HG03442 (cell line): Measurements from ENCODE around the gene MTCL3.

Source experiments
- ATAC-seq: cut with Tn5 transposase; IDR thresholded peaks from one replicate; pipeline ENCODE4 v1.9.1; 2021; ENCODE audit warnings: mild to moderate bottlenecking, moderate library complexity; ENCODE audit not compliant: unreplicated experiment

The MTCL3 gene

DNA sequence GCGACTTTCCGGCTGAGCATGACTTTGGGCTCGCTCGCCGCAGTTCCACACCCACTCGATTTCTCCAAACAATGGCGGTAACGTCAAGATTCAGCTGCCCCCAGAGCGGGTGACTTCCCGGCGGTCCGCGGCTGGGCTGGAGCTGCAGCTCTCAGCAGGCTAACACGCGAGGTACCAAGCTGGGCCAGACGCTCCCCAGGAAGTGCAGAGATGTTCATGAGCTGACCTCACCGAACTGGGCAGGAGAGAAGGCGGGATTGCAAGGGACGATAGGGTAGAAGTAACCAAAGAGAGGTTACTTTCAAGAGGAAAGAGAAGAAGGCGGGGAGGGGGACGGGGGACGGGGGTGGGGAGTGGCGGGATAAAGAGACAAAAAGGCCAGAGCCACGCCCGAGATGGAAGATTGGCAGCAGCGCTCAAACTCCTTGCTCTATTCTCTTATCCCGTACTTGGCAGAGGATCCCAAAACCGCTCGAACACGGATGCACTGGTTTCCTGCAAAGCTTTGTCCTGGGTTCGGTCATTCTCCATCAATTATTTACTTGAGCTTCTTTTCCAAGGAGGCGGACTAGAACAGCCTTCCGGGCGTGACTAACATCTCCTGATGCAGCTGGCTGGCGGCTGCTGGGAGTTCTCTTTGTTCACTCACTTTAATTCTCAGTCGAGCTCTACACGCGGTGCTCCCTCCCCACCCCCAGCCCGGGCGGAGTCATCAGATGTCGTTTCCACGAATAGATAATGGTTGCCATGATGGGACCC, at the start of gene MTCL3:
TSS of gene MTCL3 (minus strand) at position 626 of the 759 bp plus-strand sequence.
- no peak for ATAC-seq

GRCh38 chr6:127567476-127567875, 48.3 kb upstream of the MTCL3 start:
- no peak for ATAC-seq

DNA sequence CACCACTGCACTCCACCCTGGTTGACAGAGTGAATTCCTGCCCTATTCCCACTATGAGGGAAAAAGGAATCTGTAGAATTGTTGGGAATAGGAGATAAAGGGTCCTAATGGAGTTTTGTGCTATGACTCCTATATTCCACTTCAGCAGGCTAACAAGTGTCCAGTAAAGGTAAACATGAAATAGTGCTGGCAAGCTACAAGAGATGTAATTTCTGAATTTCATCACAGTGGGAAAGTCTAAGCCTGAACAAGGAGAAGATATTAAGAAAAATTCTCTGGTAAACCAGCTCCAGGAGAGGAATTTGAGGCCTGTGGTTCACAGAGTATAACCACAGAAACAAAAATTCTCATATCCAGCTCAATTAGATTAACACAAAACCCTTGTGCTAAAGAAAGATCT, 47.5 kb upstream of the MTCL3 start:
- no peak for ATAC-seq

GRCh38 chr6:127566119-127566518, 47.0 kb upstream of the MTCL3 start:
- no peak for ATAC-seq

DNA sequence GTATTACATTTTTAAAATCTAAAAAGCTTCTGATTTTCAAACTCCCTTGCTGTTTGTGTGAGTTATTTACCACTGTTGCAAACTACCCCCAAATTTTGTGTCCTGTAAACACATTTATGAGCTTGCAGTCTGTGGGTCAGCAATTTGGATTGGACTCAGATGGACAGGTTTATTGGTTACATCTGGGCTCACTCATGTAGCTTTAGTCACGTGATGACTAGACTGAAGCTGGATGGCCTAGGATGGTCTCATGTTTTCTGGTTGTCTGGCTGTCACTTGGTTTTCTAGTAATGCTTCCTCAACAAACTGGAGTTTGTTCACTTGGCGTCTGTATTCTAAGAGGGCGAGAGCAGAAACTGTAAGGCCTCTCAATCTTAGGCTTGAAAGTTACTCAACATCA, 45.6 kb upstream of the MTCL3 start:
- no peak for ATAC-seq

- no peak for ATAC-seq
Measured at GRCh38 chr6:127561660-127562059, 42.5 kb upstream of the MTCL3 start.

- peak; percentile 80 for ATAC-seq
Measured at GRCh38 chr6:127554435-127555006, 35.4 kb upstream of the MTCL3 start.

DNA sequence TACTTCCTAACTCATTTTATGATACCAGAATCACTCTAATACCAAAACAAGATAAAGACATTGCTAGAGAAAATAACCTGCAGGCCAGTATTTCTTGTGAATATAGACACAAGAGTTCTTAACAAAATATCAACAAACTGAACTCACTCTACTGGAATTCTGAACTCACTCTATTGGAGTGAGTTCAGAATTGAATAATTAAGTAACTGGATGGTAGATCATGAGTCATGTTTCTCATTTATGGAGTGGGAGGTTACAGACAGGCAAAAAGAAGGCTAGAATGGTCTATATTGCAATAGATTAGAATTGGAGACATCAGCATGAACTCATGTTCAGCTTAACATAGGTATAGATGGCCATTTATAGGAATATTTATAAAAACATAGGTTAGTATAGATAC, 31.3 kb upstream of the MTCL3 start:
- ATAC-seq = no peak

- ATAC-seq = no peak
Measured at GRCh38 chr6:127547904-127548649, 28.9 kb upstream of the MTCL3 start.

DNA sequence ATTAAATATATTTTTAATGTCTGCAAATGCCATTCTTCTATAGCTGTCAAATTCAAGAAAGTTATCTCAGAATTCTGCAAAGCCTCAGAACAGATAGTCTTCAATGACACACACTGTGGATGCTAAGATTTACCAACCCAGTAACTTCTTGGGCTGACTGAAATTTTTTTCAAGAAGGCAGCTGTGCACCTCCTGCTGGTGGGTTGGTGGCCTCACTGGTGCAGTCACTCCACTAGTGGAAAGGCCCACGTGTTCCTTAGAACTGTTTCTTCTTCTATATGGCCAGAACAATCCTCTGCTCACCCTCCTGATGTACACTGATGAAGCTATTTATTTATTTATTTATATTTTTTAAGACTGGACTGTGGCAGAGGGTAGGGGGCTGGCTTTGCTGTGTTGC, 28.1 kb upstream of the MTCL3 start:
- ATAC-seq = peak; percentile 55

- peak; percentile 61 for ATAC-seq
Measured at GRCh38 chr6:127539272-127539671, 20.1 kb upstream of the MTCL3 start.

DNA sequence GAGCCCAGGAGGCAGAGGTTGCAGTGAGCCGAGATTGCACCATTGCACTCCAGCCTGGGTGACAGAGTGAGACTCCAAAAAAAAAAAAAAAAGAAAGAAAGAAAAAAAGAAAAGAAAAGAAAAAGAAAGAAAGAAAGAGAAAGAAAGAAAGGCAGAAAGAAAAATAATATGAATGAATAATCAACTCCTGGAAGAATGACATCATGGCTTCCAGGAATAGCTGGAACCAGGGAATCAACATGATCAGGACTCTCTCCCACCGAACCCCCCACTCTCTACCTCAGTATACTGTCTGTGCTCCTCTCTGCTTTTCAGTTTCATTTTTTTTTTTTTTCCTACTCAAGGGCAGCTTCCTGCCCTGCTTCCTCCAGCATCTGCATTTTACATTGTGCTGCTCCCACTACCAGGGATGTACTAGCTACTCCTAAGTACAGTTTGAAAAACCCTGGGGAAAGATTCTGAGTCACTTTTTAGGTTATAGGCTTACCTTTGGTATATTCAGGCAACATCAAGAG, 19.7 kb upstream of the MTCL3 start:
- ATAC-seq = no peak

- no peak for ATAC-seq
Measured at GRCh38 chr6:127533736-127534135, 14.6 kb upstream of the MTCL3 start.

DNA sequence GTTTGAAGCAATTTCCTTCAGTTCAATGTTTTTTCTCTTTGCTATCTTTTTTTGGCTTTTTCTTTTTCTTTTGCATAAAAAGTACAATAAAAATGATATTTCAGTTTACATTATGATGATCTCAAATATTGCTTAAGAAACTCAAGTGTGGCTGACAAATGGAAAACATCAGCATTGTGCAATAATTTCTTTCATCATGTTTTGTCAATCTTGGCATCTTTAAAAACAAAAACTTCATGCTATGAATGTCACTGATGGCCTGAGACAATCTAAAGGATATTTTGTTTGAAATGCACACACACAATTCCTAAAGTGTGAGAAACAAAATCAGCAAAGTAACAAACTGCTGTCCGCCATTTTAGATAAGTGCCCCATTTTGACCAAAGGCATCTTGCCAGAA, 13.9 kb upstream of the MTCL3 start:
- ATAC-seq = no peak

GRCh38 chr6:127522714-127523113, 3.6 kb upstream of the MTCL3 start:
- no peak for ATAC-seq

DNA sequence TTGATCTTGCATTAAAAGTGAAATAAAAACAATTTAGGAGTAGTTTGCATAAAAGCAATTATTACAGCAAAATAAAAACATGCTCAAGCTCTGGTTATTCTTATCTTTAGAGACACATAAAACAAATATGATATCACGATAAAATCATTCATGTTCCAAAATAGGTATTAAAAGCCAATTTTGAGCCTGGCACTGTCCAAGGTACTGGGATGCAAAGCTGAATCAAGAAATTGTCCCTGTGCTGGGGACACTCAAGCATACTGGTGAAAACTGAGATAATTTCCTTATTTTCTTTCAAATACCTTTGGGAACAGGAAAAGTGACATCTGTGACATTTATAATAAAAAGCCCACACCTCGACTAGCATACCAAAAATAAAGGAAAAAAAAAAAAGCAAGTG, 931 bp upstream of the MTCL3 start:
- ATAC-seq = no peak

DNA sequence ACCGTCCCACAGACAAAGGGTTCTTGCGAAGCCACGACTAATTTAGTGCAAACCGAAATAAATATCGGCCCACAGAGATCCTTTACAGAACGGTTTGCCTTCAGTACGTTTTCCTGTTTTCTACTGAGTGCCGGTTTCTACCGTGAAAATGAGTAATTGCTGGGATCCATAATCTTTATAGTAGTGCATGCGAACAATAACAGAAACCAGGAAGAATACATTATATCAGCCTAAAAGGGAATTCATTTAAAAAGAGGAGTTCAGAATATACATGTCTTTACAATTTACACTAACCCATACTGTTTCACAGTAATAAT, 292 bp upstream of the MTCL3 start:
- ATAC-seq = no peak

GRCh38 chr6:127518191-127518709, 885 bp downstream of the MTCL3 start:
- no peak for ATAC-seq

DNA sequence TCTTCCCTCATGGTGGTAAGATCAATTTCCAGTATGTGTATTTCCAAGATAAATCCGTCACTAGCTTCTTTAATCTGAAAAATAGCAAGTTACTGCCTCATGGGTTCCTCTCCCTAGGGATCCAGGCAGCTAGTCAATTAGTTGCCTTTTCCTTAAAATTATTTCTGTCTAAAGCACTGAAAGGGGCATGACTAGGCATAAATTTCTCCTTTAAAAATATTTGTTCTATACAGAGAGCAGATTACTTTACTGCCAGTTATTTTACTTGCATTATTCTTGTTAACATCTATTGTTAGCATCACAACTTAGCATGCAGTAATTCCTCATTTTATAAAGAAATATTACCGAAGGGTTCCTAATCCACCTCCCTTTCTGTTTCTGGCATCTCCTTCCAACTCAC, 1.4 kb downstream of the MTCL3 start:
- no peak for ATAC-seq

DNA sequence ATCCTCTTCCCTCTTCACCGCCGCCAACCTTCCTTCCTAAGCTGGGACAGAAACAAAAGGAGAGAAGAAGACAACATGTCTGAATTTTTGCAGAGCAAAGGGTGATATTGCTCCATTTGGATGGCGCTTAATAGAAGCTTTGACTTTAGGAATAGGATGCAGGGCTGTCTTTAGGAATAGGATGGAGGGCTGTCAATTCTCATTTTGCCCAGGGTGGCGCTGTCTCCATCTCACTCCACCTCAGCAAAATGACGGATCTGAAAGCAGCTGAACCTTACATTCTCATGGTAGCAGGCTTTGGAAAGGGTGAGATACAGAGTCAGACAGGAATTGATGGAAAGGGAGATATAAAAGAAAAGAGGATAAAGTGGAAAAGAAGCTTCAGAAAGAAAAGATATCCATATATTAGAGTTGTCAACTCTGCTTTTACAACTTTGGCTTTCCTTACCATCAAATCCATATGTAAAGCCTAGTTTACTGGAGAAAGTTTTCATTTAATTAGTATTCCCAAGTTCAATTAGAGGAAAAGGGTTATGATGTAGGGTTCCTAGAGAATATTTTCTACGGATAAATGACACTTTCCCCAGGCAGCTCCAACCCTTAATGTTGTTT, 2.4 kb downstream of the MTCL3 start:
- ATAC-seq = peak; percentile 69
